Omental fat pad (tissue), 4 donors: Measurements from ENCODE around the gene DSTN. TPM values are rescaled to one million over a fixed set of nuclear protein-coding genes. Genes with fewer than 3 reads are reported as not detected.

Experiments
- ATAC-seq: fragments of 150-250 bp; one replicate; pipeline ENCODE4 v1.9.1; 2016; ENCODE audit warnings: mild to moderate bottlenecking, moderate library complexity; ENCODE audit not compliant: low FRiP score
- DNase-seq: peaks from one replicate; pipeline ENCODE4 v3.0.0-alpha.2; 2019; ENCODE audit warnings: low spot score
- CTCF ChIP-seq, 3 donors: fragments of 450-650 bp; IDR thresholded peaks; one replicate each; pipeline ENCODE4 v1.5.1; 2016 to 2017; ENCODE audit warnings: antibody characterized with exemption in 3 of 3, mild to moderate bottlenecking in 3 of 3, moderate library complexity in 2 of 3
- total RNA-seq, 4 donors: library from RNA; depleted of rRNA; stranded (reverse); fragments of >200 nt; gene quantifications; one replicate each; pipeline ENCODE4 v1.1.0, GENCODE V29; 2016

The DSTN gene
- total RNA-seq, 4 donors from 2014 or later = 147 to 228 (median 170) TPM

GRCh38 chr20:17650301-17651128, 80.6 kb downstream of the DSTN start:
- DNase-seq (no peak), ATAC-seq (no peak)
- TF ChIP-seq CTCF (IDR thresholded peaks at IDR 0.05) = no peak

- DNase-seq = no peak
- no peak for TF ChIP-seq CTCF (IDR thresholded peaks at IDR 0.05)
Measured at GRCh38 chr20:17651129-17651759, 81.4 kb downstream of the DSTN start.

GRCh38 chr20:17651760-17652388, 82.0 kb downstream of the DSTN start:
- no peak for TF ChIP-seq CTCF (IDR thresholded peaks at IDR 0.05)
- ATAC-seq = no peak
- no peak for DNase-seq

More at GRCh38 chr20:17651129-17651759, 81.4 kb downstream of the DSTN start:
- ATAC-seq = no peak

- ATAC-seq = no peak
- no peak for DNase-seq
Measured at GRCh38 chr20:17652411-17652810, 82.5 kb downstream of the DSTN start.

GRCh38 chr20:17653835-17654648, 84.2 kb downstream of the DSTN start:
- DNase-seq (no peak), ATAC-seq (no peak)
- no peak for TF ChIP-seq CTCF (IDR thresholded peaks at IDR 0.05)

More at GRCh38 chr20:17652411-17652810, 82.5 kb downstream of the DSTN start:
- TF ChIP-seq CTCF (IDR thresholded peaks at IDR 0.05) = no peak

GRCh38 chr20:17654649-17655285, 84.9 kb downstream of the DSTN start:
- ATAC-seq (no peak), DNase-seq (no peak)
- no peak for TF ChIP-seq CTCF (IDR thresholded peaks at IDR 0.05)
